GM04503 (cell line): Measurements from ENCODE around the gene GALNT2.
A peak's percentile ranks its signal among the peaks of the same experiment; 100 is the strongest.

Source experiments
- DNase-seq: peaks from one replicate; pipeline ENCODE4 v3.0.0-alpha.2; 2012; ENCODE audit warnings: low read depth

The GALNT2 gene

GRCh38 chr1:230091473-230092231 is 24.6 kb downstream of the GALNT2 start:
- no peak for DNase-seq

GRCh38 chr1:230094746-230095145 is 27.7 kb downstream of the GALNT2 start:
- DNase-seq, result no peak

GRCh38 chr1:230095938-230096337 is 28.9 kb downstream of the GALNT2 start:
- no peak for DNase-seq

- no peak for DNase-seq
Measured at GRCh38 chr1:230097370-230097769, 30.3 kb downstream of the GALNT2 start.

- no peak for DNase-seq
Measured at GRCh38 chr1:230098723-230099122, 31.7 kb downstream of the GALNT2 start.

- no peak for DNase-seq
Measured at GRCh38 chr1:230099465-230099864, 32.4 kb downstream of the GALNT2 start.

GRCh38 chr1:230100932-230101331 is 33.9 kb downstream of the GALNT2 start:
- no peak for DNase-seq

- no peak for DNase-seq
Measured at GRCh38 chr1:230101556-230101955, 34.5 kb downstream of the GALNT2 start.

- DNase-seq, result no peak
Measured at GRCh38 chr1:230102046-230102445, 35.0 kb downstream of the GALNT2 start.

- DNase-seq, result no peak
Measured at GRCh38 chr1:230102472-230102871, 35.4 kb downstream of the GALNT2 start.

GRCh38 chr1:230103306-230104173 is 36.5 kb downstream of the GALNT2 start:
- no peak for DNase-seq

GRCh38 chr1:230104395-230105244 is 37.6 kb downstream of the GALNT2 start:
- DNase-seq, result peak; percentile 98

GRCh38 chr1:230105245-230105753 is 38.3 kb downstream of the GALNT2 start:
- no peak for DNase-seq

GRCh38 chr1:230105754-230106625 is 39.0 kb downstream of the GALNT2 start:
- DNase-seq, result peak; percentile 51

- DNase-seq, result no peak
Measured at GRCh38 chr1:230107941-230108340, 40.9 kb downstream of the GALNT2 start.

- no peak for DNase-seq
Measured at GRCh38 chr1:230108580-230108979, 41.5 kb downstream of the GALNT2 start.

- DNase-seq, result no peak
Measured at GRCh38 chr1:230109066-230109465, 42.0 kb downstream of the GALNT2 start.

- DNase-seq, result no peak
Measured at GRCh38 chr1:230109895-230110667, 43.0 kb downstream of the GALNT2 start.

- no peak for DNase-seq
Measured at GRCh38 chr1:230110971-230111370, 43.9 kb downstream of the GALNT2 start.

GRCh38 chr1:230112131-230112701 is 45.2 kb downstream of the GALNT2 start:
- DNase-seq, result no peak
